GM12878 (cell line): ENCODE data around the gene OSM. TPM values are rescaled to one million over a fixed set of nuclear protein-coding genes. Genes with fewer than 3 reads are reported as not detected.

Experiments used
- ATAC-seq: fragments of 200-7000 bp; cut with Tn5 transposase; 3 replicates; pipeline ENCODE4 v1.9.1; 2020; ENCODE audit warnings: mild to moderate bottlenecking, moderate library complexity
- BruUV-seq: library from RNA; stranded (reverse); fragments of 400-500 nt; replicated peaks from 2 replicates; lab custom pipeline; 2021; lab: Mats Ljungman, UMichigan
- CTCF ChIA-PET: fragments of 300-600 bp; sonication (Branson Sonifier 250); formaldehyde crosslinking; extraction: SDS; loops from one replicate; lab custom pipeline; 2021; ENCODE audit warnings: inconsistent platforms; lab: Yijun Ruan, JAX
- POLR2A ChIA-PET: fragments of 350-600 bp; formaldehyde crosslinking; extraction: SDS; loops from one replicate; lab custom pipeline; 2021; ENCODE audit warnings: inconsistent platforms; lab: Charles Lee
- RAD21 ChIA-PET: fragments of 300-600 bp; sonication (Branson Sonifier 250); formaldehyde crosslinking; loops from one replicate; lab custom pipeline; 2023; ENCODE audit warnings: antibody characterized with exemption; ENCODE audit not compliant: unreplicated experiment; lab: Charles Lee
- SMC1A ChIA-PET: fragments of 300-600 bp; sonication (Branson Sonifier 250); formaldehyde crosslinking; loops from one replicate; lab custom pipeline; 2023; ENCODE audit not compliant: unreplicated experiment, uncharacterized antibody; lab: Charles Lee
- DNase-seq: peaks from one replicate; pipeline ENCODE4 v3.0.0-alpha.2; 2011; ENCODE audit warnings: low read depth, low spot score
- FAIRE-seq: peaks from 3 replicates; lab custom pipeline; 2011; peaks lifted over from hg19 to GRCh38; lab: Jason Lieb, UNC
- H2AFZ ChIP-seq: 2 replicates; pipeline ENCODE4 v1.6.0; 2011; ENCODE audit warnings: low read depth, low read length, control low read depth; ENCODE audit not compliant: control insufficient read depth
- H3K27ac ChIP-seq: 2 replicates; pipeline ENCODE4 v1.5.1; 2011; ENCODE audit warnings: control low read depth; ENCODE audit not compliant: control insufficient read depth, insufficient read depth
- H3K27me3 ChIP-seq, 2 experiments: replicated peaks in 1 of 2; 2 replicates each; pipeline versions ENCODE4 v1.6.0 to v1.6.1; 2011; ENCODE audit warnings: low read length in 1 of 2; ENCODE audit not compliant: control insufficient read depth in 2 of 2, insufficient read depth in 2 of 2
- H3K36me3 ChIP-seq, 2 experiments: 2 replicates each; pipeline ENCODE4 v1.5.1; 2011; ENCODE audit warnings: low read length in 1 of 2; ENCODE audit not compliant: control insufficient read depth in 2 of 2, insufficient read depth in 2 of 2
- H3K4me1 ChIP-seq: 2 replicates; pipeline ENCODE4 v1.6.1; 2011; ENCODE audit warnings: mild to moderate bottlenecking, low read length, moderate library complexity, mixed read lengths; ENCODE audit not compliant: control insufficient read depth, insufficient read depth
- H3K4me2 ChIP-seq: 2 replicates; pipeline ENCODE4 v1.6.0; 2011; ENCODE audit warnings: control low read depth; ENCODE audit not compliant: control insufficient read depth, insufficient read depth
- H3K4me3 ChIP-seq: fragments of 200-600 bp; sonication (generic); 2 replicates; pipeline ENCODE4 v1.5.1; 2016
- H3K79me2 ChIP-seq: 2 replicates; pipeline ENCODE4 v1.6.0; 2011; ENCODE audit warnings: low read length; ENCODE audit not compliant: control insufficient read depth, insufficient read depth
- H3K9ac ChIP-seq: 2 replicates; pipeline ENCODE4 v1.8.0; 2011; ENCODE audit warnings: low read length, control low read depth, mixed read lengths; ENCODE audit not compliant: control insufficient read depth, insufficient read depth
- H3K9me3 ChIP-seq: replicated peaks from 3 replicates; pipeline ENCODE4 v1.5.1; 2011; ENCODE audit warnings: mild to moderate bottlenecking, low read length; ENCODE audit not compliant: control insufficient read depth, insufficient read depth
- H4K20me1 ChIP-seq: 2 replicates; pipeline ENCODE4 v1.6.0; 2011; ENCODE audit not compliant: control insufficient read depth, insufficient read depth
- DPF2 ChIP-seq: fragments of 450-650 bp; IDR thresholded peaks from 2 replicates; pipeline ENCODE4 v1.6.1; 2017; ENCODE audit warnings: mild to moderate bottlenecking
- ETV6 ChIP-seq, 2 experiments: fragments of 450-650 bp in 1 of 2; IDR thresholded peaks in 1 of 2; conservative IDR thresholded peaks in 1 of 2; 2 replicates each; pipeline ENCODE4 v1.6.1; 2014; ENCODE audit warnings: antibody characterized with exemption in 1 of 2, borderline replicate concordance in 1 of 2, low read depth in 1 of 2, mild to moderate bottlenecking in 1 of 2, moderate library complexity in 1 of 2
- GABPA ChIP-seq: IDR thresholded peaks from 2 replicates; pipeline ENCODE4 v1.6.1; 2014; ENCODE audit warnings: antibody characterized with exemption, low read depth, mild to moderate bottlenecking, inconsistent platforms
- HCFC1 ChIP-seq: fragments of 150-350 bp; IDR thresholded peaks from 2 replicates; pipeline ENCODE4 v1.6.1; 2014; ENCODE audit warnings: low read length
- MTA2 ChIP-seq: fragments of 450-650 bp; IDR thresholded peaks from 2 replicates; pipeline ENCODE4 v1.6.1; 2016; ENCODE audit warnings: low read depth, mild to moderate bottlenecking, moderate library complexity
- NBN ChIP-seq: fragments of 450-650 bp; IDR thresholded peaks from 2 replicates; pipeline ENCODE4 v1.6.1; 2016
- RAD51 ChIP-seq: fragments of 450-650 bp; IDR thresholded peaks from 2 replicates; pipeline ENCODE4 v1.6.1; 2016; ENCODE audit warnings: moderate library complexity, mild to moderate bottlenecking, inconsistent platforms
- SMC3 ChIP-seq: IDR thresholded peaks from 2 replicates; pipeline ENCODE4 v1.6.1; 2011; ENCODE audit warnings: low read length, improper control_type of control experiment, borderline replicate concordance
- SREBF1 ChIP-seq: IDR thresholded peaks from 2 replicates; pipeline ENCODE4 v1.6.1; 2012; ENCODE audit warnings: mild to moderate bottlenecking, low read length
- STAT1 ChIP-seq: fragments of 450-650 bp; conservative IDR thresholded peaks from 2 replicates; pipeline ENCODE4 v1.6.1; 2014; ENCODE audit warnings: antibody characterized with exemption, mild to moderate bottlenecking
- TBL1XR1 ChIP-seq: IDR thresholded peaks from 2 replicates; pipeline ENCODE4 v1.6.1; 2012; ENCODE audit warnings: low read depth, low read length, improper control_type of control experiment
- ZBED1 ChIP-seq: IDR thresholded peaks from 2 replicates; pipeline ENCODE4 v1.6.1; 2016; ENCODE audit warnings: borderline replicate concordance
- WGBS: methylation state at CpG from one replicate; pipeline ENCODE4 v1.1.6; 2016; ENCODE audit warnings: low lambda C conversion rate; ENCODE audit not compliant: insufficient replicate concordance, insufficient coverage; ENCODE audit errors: missing lambda C conversion rate; 5-methylcytosine and 5-hydroxymethylcytosine counted together
- in situ Hi-C: fragments of 300-500 bp; cut with MboI; formaldehyde crosslinking; loops from 9 replicates; pipeline ENCODE4 v1.14.3; 2018; ENCODE audit warnings: mixed read lengths
- intact Hi-C: fragments of 100-400 bp; cut with micrococcal nuclease; formaldehyde crosslinking; loops from one replicate; pipeline ENCODE4 v1.14.2; 2022; ENCODE audit not compliant: unreplicated experiment
- polyA plus RNA-seq, 11 experiments: library from polyadenylated mRNA; depleted of rRNA in 4 of 11; unstranded in 6 of 11; stranded (reverse) in 5 of 11; fragments of >200 nt; fragmentation: Nextera tagmentation in 4 of 11; fragmentation: Illumina TruSeq in 1 of 11; extraction: Ambion mirVana in 4 of 11; extraction: Trizol in 1 of 11; gene quantifications; 1 replicate in 1 of 11; 2 replicates in 10 of 11; pipeline versions ENCODE4 v1.2.1 to v1.2.3, GENCODE V29; 2011 to 2016; ENCODE audit warnings: inconsistent platforms in 2 of 11, missing spikeins in 2 of 11, low read depth in 1 of 11
- total RNA-seq, 4 experiments: library from RNA; depleted of rRNA in 3 of 4; stranded (reverse); fragments of >200 nt in 3 of 4; fragmentation: Illumina TruSeq in 1 of 4; extraction: Trizol in 1 of 4; gene quantifications; 2 replicates each; pipeline versions ENCODE4 v1.2.1 to v1.2.3, GENCODE V29; 2013 to 2021
- TF ChIP-seq, protein P1 (sequence below): fragments of 450-650 bp; IDR thresholded peaks from 2 replicates; pipeline ENCODE4 v1.6.1; 2017; ENCODE audit warnings: low read depth, mild to moderate bottlenecking, moderate library complexity
- TF ChIP-seq, protein P2 (sequence below): IDR thresholded peaks from 2 replicates; pipeline ENCODE4 v1.6.1; 2012; ENCODE audit warnings: mild to moderate bottlenecking, low read depth, low read length
- TF ChIP-seq, protein P3 (sequence below): IDR thresholded peaks from 2 replicates; pipeline ENCODE4 v1.6.1; 2012; ENCODE audit warnings: low read depth, low read length, improper control_type of control experiment
- TF ChIP-seq, protein P4 (sequence below): fragments of 450-650 bp; IDR thresholded peaks from 2 replicates; pipeline ENCODE4 v1.6.1; 2016; ENCODE audit warnings: mild to moderate bottlenecking

Gene OSM
- total and polyA plus RNA-seq, 10 of the 15 experiments (the other 5 are each of a cell fraction or from before 2014, with no cell fraction given), result 0.06 to 1.4 (median 0.59) TPM

DNA sequence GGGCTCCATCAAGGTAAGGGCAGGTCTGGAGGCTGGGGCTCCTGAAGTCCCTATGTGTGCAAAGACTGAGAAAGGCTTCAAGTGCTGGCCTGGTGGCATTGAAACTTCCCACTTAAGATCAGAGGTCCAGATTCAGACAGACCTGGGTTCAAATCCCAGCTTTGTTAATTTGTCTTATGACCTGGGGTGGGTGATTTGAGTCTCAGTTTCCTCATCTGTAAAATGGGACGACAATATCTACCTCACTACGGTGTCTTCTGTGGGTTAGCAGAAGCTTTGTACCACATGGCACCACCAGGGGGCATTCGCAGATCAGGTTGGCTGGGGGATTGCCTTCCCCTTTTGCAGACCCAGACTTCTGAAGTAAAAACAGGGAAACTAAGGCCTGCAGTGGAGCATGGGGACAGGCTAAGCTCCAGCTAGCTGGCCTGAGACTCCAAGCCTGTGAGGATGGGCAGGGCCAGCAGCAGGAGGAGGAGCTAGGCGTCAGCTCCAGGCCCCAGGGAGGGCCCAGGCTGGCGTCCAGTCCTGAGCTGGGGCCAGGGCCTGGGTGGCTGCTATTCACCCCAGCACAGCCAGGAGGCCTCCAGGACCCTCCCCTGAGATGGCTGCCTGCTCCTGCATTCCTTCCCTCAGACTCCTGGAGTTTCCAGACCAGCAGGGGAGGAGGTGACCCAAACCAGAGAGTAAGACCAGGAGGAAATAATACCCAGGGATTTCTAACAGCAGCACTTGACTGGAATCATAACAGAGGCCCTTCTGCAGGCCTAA is 21.2 kb upstream of the OSM start:
- FAIRE-seq (peak; percentile 95), DNase-seq (no peak), ATAC-seq (peak; percentile 68)
- in situ Hi-C loops (loop anchor here (5.0 kb wide), 1 partner anchor 99 kb away; the partner anchor contains the start of gene RNF215), intact Hi-C loops (loop anchor here (1.0 to 10.0 kb wide), 8 partner anchors 19 to 197 kb away; partner anchors contain the start of genes CCDC157, RNF215, SF3A1 and TBC1D10A)
- 2% methylated on average over 5 of the region's 5 CpGs for WGBS
- Histone ChIP-seq H3K9me3 (no peaks in the 10 kb centered on the region), H2AFZ (peak overlapping the region; percentile 55), H3K4me2 (no peak overlapping the region; the same call in 1 of the 2 replicates), H3K27me3 (no peaks in the 10 kb centered on the region), H3K36me3 (peaks cover 0 to 8% of the 10 kb centered on the region in 2 experiments; a peak in 2 of 4 replicates), H3K27ac (no peak overlapping the region), H4K20me1 (no peaks in the 10 kb centered on the region), H3K4me3 (0 out of 2 replicates have a peak overlapping the region, but pooled peaks have one; percentile 74), H3K9ac (no peak overlapping the region), H3K79me2 (no peaks in the 10 kb centered on the region), H3K4me1 (peaks cover 25% of the 10 kb centered on the region)
- SMC1A ChIA-PET, result interaction anchor here (0.6 to 7.9 kb wide), 36 partner anchors 8 to 1004 kb away, joined by 3 to 201 read pairs (median 4); partner anchors contain the start of genes CCDC157, PIK3IP1, RNF215 and SF3A1
- no TSS peak for BruUV-seq
- CTCF ChIA-PET, result interaction anchor here (0.7 to 10.5 kb wide), 58 partner anchors 8 to 650 kb away, joined by 3 to 436 read pairs (median 7); partner anchors contain the start of genes CCDC157, MTFP1, OSM and RNF215
- RAD21 ChIA-PET, result interaction anchor here (0.6 to 6.2 kb wide), 46 partner anchors 14 to 968 kb away, joined by 3 to 277 read pairs (median 4); partner anchors contain the start of genes CCDC157, MTFP1, RNF215 and SEC14L2
- POLR2A ChIA-PET, result interaction anchor here (0.6 to 4.2 kb wide), 13 partner anchors 10 to 137 kb away, joined by 3 to 28 read pairs (median 4); partner anchors contain the start of genes CCDC157, MTFP1, RNF215 and SF3A1
- TF ChIP-seq NBN, result peak; percentile 59
- no peak for TF ChIP-seq GABPA
- no peak for TF ChIP-seq MTA2
- TF ChIP-seq STAT1, result no peak
- TF ChIP-seq, protein P1, sequence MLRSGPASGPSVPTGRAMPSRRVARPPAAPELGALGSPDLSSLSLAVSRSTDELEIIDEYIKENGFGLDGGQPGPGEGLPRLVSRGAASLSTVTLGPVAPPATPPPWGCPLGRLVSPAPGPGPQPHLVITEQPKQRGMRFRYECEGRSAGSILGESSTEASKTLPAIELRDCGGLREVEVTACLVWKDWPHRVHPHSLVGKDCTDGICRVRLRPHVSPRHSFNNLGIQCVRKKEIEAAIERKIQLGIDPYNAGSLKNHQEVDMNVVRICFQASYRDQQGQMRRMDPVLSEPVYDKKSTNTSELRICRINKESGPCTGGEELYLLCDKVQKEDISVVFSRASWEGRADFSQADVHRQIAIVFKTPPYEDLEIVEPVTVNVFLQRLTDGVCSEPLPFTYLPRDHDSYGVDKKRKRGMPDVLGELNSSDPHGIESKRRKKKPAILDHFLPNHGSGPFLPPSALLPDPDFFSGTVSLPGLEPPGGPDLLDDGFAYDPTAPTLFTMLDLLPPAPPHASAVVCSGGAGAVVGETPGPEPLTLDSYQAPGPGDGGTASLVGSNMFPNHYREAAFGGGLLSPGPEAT, result no peak
- TF ChIP-seq, protein P2, sequence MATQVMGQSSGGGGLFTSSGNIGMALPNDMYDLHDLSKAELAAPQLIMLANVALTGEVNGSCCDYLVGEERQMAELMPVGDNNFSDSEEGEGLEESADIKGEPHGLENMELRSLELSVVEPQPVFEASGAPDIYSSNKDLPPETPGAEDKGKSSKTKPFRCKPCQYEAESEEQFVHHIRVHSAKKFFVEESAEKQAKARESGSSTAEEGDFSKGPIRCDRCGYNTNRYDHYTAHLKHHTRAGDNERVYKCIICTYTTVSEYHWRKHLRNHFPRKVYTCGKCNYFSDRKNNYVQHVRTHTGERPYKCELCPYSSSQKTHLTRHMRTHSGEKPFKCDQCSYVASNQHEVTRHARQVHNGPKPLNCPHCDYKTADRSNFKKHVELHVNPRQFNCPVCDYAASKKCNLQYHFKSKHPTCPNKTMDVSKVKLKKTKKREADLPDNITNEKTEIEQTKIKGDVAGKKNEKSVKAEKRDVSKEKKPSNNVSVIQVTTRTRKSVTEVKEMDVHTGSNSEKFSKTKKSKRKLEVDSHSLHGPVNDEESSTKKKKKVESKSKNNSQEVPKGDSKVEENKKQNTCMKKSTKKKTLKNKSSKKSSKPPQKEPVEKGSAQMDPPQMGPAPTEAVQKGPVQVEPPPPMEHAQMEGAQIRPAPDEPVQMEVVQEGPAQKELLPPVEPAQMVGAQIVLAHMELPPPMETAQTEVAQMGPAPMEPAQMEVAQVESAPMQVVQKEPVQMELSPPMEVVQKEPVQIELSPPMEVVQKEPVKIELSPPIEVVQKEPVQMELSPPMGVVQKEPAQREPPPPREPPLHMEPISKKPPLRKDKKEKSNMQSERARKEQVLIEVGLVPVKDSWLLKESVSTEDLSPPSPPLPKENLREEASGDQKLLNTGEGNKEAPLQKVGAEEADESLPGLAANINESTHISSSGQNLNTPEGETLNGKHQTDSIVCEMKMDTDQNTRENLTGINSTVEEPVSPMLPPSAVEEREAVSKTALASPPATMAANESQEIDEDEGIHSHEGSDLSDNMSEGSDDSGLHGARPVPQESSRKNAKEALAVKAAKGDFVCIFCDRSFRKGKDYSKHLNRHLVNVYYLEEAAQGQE, result no peak
- TF ChIP-seq SMC3, result peak; percentile 95
- TF ChIP-seq SREBF1, result no peak
- TF ChIP-seq, protein P3, sequence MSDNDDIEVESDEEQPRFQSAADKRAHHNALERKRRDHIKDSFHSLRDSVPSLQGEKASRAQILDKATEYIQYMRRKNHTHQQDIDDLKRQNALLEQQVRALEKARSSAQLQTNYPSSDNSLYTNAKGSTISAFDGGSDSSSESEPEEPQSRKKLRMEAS, result no peak
- TF ChIP-seq, protein P4, sequence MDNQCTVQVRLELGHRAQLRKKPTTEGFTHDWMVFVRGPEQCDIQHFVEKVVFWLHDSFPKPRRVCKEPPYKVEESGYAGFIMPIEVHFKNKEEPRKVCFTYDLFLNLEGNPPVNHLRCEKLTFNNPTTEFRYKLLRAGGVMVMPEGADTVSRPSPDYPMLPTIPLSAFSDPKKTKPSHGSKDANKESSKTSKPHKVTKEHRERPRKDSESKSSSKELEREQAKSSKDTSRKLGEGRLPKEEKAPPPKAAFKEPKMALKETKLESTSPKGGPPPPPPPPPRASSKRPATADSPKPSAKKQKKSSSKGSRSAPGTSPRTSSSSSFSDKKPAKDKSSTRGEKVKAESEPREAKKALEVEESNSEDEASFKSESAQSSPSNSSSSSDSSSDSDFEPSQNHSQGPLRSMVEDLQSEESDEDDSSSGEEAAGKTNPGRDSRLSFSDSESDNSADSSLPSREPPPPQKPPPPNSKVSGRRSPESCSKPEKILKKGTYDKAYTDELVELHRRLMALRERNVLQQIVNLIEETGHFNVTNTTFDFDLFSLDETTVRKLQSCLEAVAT, result no peak
- TF ChIP-seq ETV6 (conservative IDR thresholded peaks at IDR 0.05 in 1 of 2, IDR thresholded peaks at IDR 0.05 in 1 of 2; ENCODE audit: borderline replicate concordance in 1 of 2, low read depth in 1 of 2), result no peak; a peak in 1 of 4 replicates
- TF ChIP-seq HCFC1, result peak; percentile 20; the same call in 1 of the 2 replicates
- TF ChIP-seq ZBED1, result no peak
- TF ChIP-seq TBL1XR1, result no peak
- no peak for TF ChIP-seq RAD51
- TF ChIP-seq DPF2, result 0 out of 2 replicates have a peak, but pooled peaks have one; percentile 22
